Measurements from ENCODE around the gene MACROD2. TPM values are rescaled to one million over a fixed set of nuclear protein-coding genes. Genes with fewer than 3 reads are reported as not detected.

Gene MACROD2
- total RNA-seq, 1 experiment from 2014 or later, result not detected

GRCh38 chr20:14673164-14673563 lies 677.8 kb downstream of the MACROD2 start:
- 0 out of 2 replicates have a peak, but pooled peaks cover 8% of the 10 kb centered on the region for H3K9me3 ChIP-seq (replicated peaks)
- H3K27me3 ChIP-seq (replicated peaks), result no peaks in the 10 kb centered on the region
- H3K36me3 ChIP-seq, result no peaks in the 10 kb centered on the region
- no peak overlapping the region for H3K4me3 ChIP-seq
- no peak overlapping the region for H3K27ac ChIP-seq
- no peak for DNase-seq (ENCODE audit: low read depth in 1 of 2, low spot score in 2 of 2)
- no peaks in the 10 kb centered on the region for H3K4me1 ChIP-seq (replicated peaks)

- Histone ChIP-seq H3K36me3 (no peaks in the 10 kb centered on the region), H3K4me3 (no peak overlapping the region), H3K4me1 (replicated peaks) (no peaks in the 10 kb centered on the region), H3K9me3 (replicated peaks) (0 out of 2 replicates have a peak, but pooled peaks cover 3% of the 10 kb centered on the region), H3K27ac (no peak overlapping the region), H3K27me3 (replicated peaks) (no peaks in the 10 kb centered on the region)
- no peak for DNase-seq (ENCODE audit: low read depth in 1 of 2, low spot score in 2 of 2)
Observed at GRCh38 chr20:14677455-14677854, 682.1 kb downstream of the MACROD2 start.

GRCh38 chr20:14685183-14685582 lies 689.9 kb downstream of the MACROD2 start:
- no peak for DNase-seq (ENCODE audit: low read depth in 1 of 2, low spot score in 2 of 2)
- no peak overlapping the region for H3K27ac ChIP-seq

GRCh38 chr20:14687313-14687712 lies 692.0 kb downstream of the MACROD2 start:
- no peaks in the 10 kb centered on the region for H3K4me1 ChIP-seq (replicated peaks)
- H3K36me3 ChIP-seq, result no peaks in the 10 kb centered on the region
- no peak overlapping the region for H3K27ac ChIP-seq
- no peak for DNase-seq (ENCODE audit: low read depth in 1 of 2, low spot score in 2 of 2)
- no peak overlapping the region for H3K4me3 ChIP-seq
- no peaks in the 10 kb centered on the region for H3K27me3 ChIP-seq (replicated peaks)
- H3K9me3 ChIP-seq (replicated peaks), result no peaks in the 10 kb centered on the region

More at GRCh38 chr20:14685183-14685582, 689.9 kb downstream of the MACROD2 start:
- no peaks in the 10 kb centered on the region for H3K36me3 ChIP-seq
- no peaks in the 10 kb centered on the region for H3K9me3 ChIP-seq (replicated peaks)
- no peak overlapping the region for H3K4me3 ChIP-seq
- H3K4me1 ChIP-seq (replicated peaks), result no peaks in the 10 kb centered on the region
- no peaks in the 10 kb centered on the region for H3K27me3 ChIP-seq (replicated peaks)

- H3K36me3 ChIP-seq, result no peaks in the 10 kb centered on the region
- no peaks in the 10 kb centered on the region for H3K4me1 ChIP-seq (replicated peaks)
- DNase-seq (ENCODE audit: low read depth in 1 of 2, low spot score in 2 of 2), result no peak
- H3K27me3 ChIP-seq (replicated peaks), result no peaks in the 10 kb centered on the region
- no peaks in the 10 kb centered on the region for H3K9me3 ChIP-seq (replicated peaks)
- no peak overlapping the region for H3K27ac ChIP-seq
- H3K4me3 ChIP-seq, result no peak overlapping the region
Observed at GRCh38 chr20:14688005-14688404, 692.7 kb downstream of the MACROD2 start.

- Histone ChIP-seq H3K36me3 (no peaks in the 10 kb centered on the region), H3K4me1 (replicated peaks) (no peaks in the 10 kb centered on the region), H3K9me3 (replicated peaks) (no peaks in the 10 kb centered on the region), H3K27me3 (replicated peaks) (no peaks in the 10 kb centered on the region), H3K27ac (no peak overlapping the region), H3K4me3 (no peak overlapping the region)
- DNase-seq (ENCODE audit: low read depth in 1 of 2, low spot score in 2 of 2), result no peak
Observed at GRCh38 chr20:14691994-14692393, 696.7 kb downstream of the MACROD2 start.

- Histone ChIP-seq H3K27me3 (replicated peaks) (no peaks in the 10 kb centered on the region), H3K4me1 (replicated peaks) (no peaks in the 10 kb centered on the region), H3K36me3 (no peaks in the 10 kb centered on the region), H3K27ac (no peak overlapping the region), H3K9me3 (replicated peaks) (no peaks in the 10 kb centered on the region), H3K4me3 (no peak overlapping the region)
- no peak for DNase-seq (ENCODE audit: low read depth in 1 of 2, low spot score in 2 of 2)
Observed at GRCh38 chr20:14696478-14696877, 701.2 kb downstream of the MACROD2 start.

- Histone ChIP-seq H3K36me3 (no peaks in the 10 kb centered on the region), H3K27ac (no peak overlapping the region), H3K4me1 (replicated peaks) (no peaks in the 10 kb centered on the region), H3K27me3 (replicated peaks) (no peaks in the 10 kb centered on the region), H3K4me3 (no peak overlapping the region), H3K9me3 (replicated peaks) (no peaks in the 10 kb centered on the region)
- DNase-seq (ENCODE audit: low read depth in 1 of 2, low spot score in 2 of 2), result no peak
Observed at GRCh38 chr20:14696937-14697336, 701.6 kb downstream of the MACROD2 start.

GRCh38 chr20:14698125-14698524 lies 702.8 kb downstream of the MACROD2 start:
- Histone ChIP-seq H3K36me3 (no peaks in the 10 kb centered on the region), H3K9me3 (replicated peaks) (no peaks in the 10 kb centered on the region), H3K27me3 (replicated peaks) (no peaks in the 10 kb centered on the region), H3K4me1 (replicated peaks) (no peaks in the 10 kb centered on the region), H3K27ac (no peak overlapping the region), H3K4me3 (no peak overlapping the region)
- DNase-seq (ENCODE audit: low read depth in 1 of 2, low spot score in 2 of 2), result no peak

- no peaks in the 10 kb centered on the region for H3K27me3 ChIP-seq (replicated peaks)
- no peaks in the 10 kb centered on the region for H3K36me3 ChIP-seq
- no peak for DNase-seq (ENCODE audit: low read depth in 1 of 2, low spot score in 2 of 2)
- H3K27ac ChIP-seq, result no peak overlapping the region
- H3K9me3 ChIP-seq (replicated peaks), result no peaks in the 10 kb centered on the region
- H3K4me1 ChIP-seq (replicated peaks), result no peaks in the 10 kb centered on the region
- no peak overlapping the region for H3K4me3 ChIP-seq
Observed at GRCh38 chr20:14698605-14699373, 703.5 kb downstream of the MACROD2 start.

GRCh38 chr20:14700639-14700960 lies 705.3 kb downstream of the MACROD2 start:
- H3K4me1 ChIP-seq (replicated peaks), result no peaks in the 10 kb centered on the region
- no peaks in the 10 kb centered on the region for H3K27me3 ChIP-seq (replicated peaks)
- no peaks in the 10 kb centered on the region for H3K9me3 ChIP-seq (replicated peaks)
- no peak overlapping the region for H3K4me3 ChIP-seq
- no peak for DNase-seq (ENCODE audit: low read depth in 1 of 2, low spot score in 2 of 2)
- H3K27ac ChIP-seq, result no peak overlapping the region
- no peaks in the 10 kb centered on the region for H3K36me3 ChIP-seq

GRCh38 chr20:14701326-14701725 lies 706.0 kb downstream of the MACROD2 start:
- Histone ChIP-seq H3K27me3 (replicated peaks) (no peaks in the 10 kb centered on the region), H3K4me3 (no peak overlapping the region), H3K9me3 (replicated peaks) (no peaks in the 10 kb centered on the region)

GRCh38 chr20:14706555-14706954 lies 711.2 kb downstream of the MACROD2 start:
- DNase-seq (ENCODE audit: low read depth in 1 of 2, low spot score in 2 of 2), result no peak
- H3K9me3 ChIP-seq (replicated peaks), result no peaks in the 10 kb centered on the region; the same call in 1 of the 2 replicates
- no peaks in the 10 kb centered on the region for H3K27me3 ChIP-seq (replicated peaks)
- no peaks in the 10 kb centered on the region for H3K36me3 ChIP-seq
- H3K4me1 ChIP-seq (replicated peaks), result no peaks in the 10 kb centered on the region
- no peak overlapping the region for H3K4me3 ChIP-seq
- H3K27ac ChIP-seq, result no peak overlapping the region

More at GRCh38 chr20:14701326-14701725, 706.0 kb downstream of the MACROD2 start:
- Histone ChIP-seq H3K4me1 (replicated peaks) (no peaks in the 10 kb centered on the region), H3K27ac (no peak overlapping the region), H3K36me3 (no peaks in the 10 kb centered on the region)
- DNase-seq (ENCODE audit: low read depth in 1 of 2, low spot score in 2 of 2), result no peak

- Histone ChIP-seq H3K9me3 (replicated peaks) (no peaks in the 10 kb centered on the region; the same call in 1 of the 2 replicates), H3K4me1 (replicated peaks) (0 out of 2 replicates have a peak, but pooled peaks cover 2% of the 10 kb centered on the region), H3K4me3 (no peak overlapping the region), H3K27ac (no peak overlapping the region), H3K36me3 (no peaks in the 10 kb centered on the region), H3K27me3 (replicated peaks) (no peaks in the 10 kb centered on the region)
- no peak for DNase-seq (ENCODE audit: low read depth in 1 of 2, low spot score in 2 of 2)
Observed at GRCh38 chr20:14707026-14707680, 711.8 kb downstream of the MACROD2 start.
